GM21423 (cell line): ENCODE results near the gene DLL4.
A peak's percentile ranks its signal among the peaks of the same experiment; 100 is the strongest.

Source experiments
- ATAC-seq: cut with Tn5 transposase; IDR thresholded peaks from one replicate; pipeline ENCODE4 v1.9.1; 2021; ENCODE audit warnings: mild to moderate bottlenecking, moderate library complexity; ENCODE audit not compliant: unreplicated experiment

Gene DLL4

DNA sequence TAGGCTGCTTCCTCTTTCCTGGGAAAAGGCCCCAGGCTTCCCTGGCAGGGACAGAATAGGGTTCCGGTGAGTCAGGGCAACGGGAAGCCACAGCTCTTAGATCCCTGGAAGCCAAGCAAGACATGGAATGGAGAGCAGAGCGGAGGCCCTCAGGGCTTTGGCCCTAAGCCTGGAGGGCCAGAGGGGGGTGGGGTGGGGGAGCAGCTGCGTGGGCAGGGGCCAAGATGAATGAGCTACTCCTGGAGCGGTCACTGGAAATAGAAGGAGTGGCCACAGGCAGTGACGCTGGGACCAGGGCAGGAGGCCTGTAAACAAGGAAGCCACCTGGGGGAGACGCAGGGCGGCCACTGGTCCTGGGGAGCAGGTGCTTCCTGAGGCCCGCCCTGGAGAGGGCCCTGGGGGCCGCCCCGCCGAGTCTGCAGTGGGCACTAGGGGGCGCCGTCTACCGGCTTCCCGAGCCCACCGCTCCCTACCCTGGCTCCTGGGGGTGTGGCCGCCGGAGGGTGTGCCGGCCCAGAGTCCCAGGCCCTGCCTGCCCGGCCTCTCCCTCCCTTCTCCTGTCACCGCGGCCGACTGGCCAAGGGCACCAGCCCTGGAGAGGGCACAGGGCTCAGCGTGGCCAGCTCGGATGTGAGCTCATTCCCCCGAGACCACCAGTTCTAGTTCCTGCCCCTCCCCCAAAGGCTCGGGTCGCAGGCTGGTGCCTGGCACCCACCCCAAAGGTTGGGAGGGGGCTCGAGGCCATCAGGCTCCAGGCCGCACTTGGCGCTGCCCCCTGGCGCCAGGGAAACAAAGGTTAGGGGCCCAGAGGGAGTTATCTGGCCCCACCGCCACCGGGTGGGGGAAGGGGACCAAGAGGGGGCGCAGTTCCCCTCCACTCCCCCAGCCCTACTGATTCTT, 22.8 kb upstream of the DLL4 start:
- peak; percentile 54 for ATAC-seq

DNA sequence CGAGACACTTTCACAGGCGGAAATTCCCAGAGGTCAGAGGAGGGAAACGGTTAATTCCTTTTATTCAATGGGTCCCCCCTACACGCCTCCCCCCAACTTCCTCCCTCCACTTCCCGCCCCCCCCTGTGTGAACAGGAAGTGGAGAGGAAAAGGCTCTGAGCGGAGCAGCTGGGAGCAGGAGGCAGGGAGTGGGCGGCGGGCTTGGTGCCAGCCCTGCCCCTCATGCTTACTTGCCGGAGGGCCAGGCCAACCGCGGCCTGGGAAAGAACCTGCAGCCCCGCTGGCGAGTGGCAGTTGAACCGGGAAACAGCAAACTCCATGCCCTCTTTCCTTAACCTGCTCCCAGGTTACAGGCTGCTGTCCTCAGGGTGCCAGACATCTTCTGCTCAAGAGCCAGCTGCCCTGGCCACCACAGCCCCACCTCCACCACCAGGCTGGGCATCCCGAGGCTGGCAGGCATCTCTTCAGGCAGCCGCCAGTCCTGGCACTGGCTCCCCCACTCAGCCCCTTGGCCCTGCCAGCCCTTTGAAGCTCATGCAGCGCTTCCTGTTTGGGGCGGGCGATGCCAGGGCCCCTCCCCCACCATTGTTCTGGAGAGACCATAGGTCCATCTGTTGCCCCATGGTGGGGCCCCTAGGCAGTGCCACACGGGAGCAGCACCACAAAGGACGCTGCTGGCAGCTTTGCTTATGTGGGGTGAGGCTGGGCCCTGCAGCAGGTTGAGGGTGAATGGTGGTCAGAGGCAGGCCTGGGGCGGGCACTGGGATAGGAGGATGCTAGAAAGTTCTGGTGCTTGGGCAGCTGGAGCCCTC, 21.9 kb upstream of the DLL4 start:
- no peak for ATAC-seq

DNA sequence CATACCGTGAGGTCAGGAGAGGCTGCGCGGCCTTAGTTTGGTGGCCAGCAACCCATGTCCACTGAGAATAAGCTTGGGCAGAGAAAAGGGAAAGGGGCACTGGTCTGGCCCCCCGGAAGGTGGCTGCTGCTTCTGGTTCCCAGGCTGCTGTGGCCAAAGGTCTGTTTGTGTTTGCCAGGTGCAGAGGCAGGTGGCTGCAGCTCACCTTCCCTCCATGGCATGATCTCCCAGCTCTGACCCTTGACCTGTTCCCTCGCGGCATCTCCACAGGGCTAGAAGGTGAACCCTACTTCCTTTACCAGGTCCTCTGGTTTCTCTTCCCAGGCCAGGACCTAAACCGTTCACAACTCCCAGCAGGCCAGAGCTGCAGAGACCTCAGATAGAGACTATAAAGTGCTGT, 21.0 kb upstream of the DLL4 start:
- no peak for ATAC-seq

DNA sequence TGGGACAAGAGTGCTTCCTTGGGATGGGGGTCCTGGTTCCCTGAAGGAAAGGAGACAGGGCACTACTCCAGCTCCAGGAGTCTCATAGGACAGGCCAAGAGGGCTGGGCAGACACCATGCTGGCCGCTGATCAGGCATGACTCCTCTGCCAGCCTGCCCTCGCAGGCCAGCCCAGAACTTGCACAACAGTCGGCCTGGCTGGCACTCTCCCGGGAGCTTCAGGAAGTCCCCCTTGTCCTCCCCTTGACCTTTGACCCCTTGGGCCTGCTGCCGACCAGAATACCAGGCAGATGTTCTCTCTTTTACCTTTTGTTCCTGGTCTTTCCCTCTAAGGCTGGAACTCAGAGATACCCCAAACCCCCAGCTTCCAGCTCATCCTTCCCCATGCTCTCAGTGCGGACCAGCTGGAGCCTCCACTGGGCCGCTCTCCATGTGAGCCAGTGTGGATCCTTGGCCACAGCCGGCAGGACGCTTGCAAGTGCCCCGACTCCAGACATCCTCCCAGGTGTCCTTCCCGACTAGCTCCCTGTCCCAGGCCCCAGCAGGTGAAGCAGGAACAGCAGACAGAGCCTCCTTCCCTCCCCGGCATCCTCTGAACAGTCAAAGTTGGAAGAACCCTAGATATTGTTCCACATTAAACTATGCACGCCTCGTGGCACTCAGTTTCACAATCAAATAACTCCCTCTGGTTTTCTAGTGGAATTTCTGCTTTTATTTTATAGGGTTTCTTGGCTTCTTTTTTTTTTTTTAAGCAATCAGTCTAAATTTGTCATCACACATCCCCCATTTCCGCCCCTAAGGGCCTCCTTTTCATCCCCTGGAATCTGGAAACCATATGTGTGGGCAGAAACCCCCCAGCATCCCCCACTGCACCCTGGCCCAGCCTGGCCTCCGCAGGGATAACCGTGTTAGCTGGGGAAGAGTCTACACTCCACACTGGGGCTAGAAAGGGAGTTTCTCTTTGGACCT, 19.2 kb upstream of the DLL4 start:
- ATAC-seq = no peak

DNA sequence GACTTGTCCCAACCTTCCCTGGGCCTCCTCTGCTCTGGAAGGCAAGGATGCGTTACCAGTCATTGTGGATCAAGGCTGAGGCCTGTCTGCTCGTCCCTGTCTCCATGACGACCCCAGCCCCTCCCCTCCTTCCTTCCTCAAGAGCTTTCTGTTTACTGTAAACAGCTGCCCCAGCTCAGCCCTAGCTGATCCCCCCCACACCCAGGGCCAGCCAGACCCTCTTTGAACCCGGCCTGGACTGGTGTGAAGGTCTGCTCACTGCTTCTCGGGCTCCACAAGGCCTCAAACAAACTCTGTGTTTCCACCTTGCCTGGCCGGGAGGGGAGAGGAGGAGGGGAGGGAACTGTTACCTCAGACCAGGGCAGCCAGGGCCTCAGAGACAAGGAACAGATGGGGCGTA, 18.0 kb upstream of the DLL4 start:
- ATAC-seq = no peak

DNA sequence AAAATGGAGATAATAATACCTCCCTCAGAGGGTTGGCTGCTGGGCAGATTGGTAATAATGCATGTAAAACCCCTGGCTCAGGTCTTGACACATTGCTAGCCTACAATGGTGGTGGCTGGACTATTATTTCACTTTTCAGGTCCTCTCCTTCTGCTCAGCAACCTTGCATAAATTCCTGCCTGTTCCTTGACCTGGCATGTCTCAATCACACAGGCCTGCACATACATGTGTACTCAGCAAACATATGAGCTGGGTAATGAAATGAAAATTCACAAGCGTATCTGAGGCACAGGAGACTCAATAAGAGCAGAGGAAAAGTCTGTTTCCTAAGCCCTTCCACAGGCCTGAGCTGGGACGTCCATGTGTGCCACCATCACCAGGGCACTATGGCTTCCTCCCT, 17.4 kb upstream of the DLL4 start:
- ATAC-seq = no peak

DNA sequence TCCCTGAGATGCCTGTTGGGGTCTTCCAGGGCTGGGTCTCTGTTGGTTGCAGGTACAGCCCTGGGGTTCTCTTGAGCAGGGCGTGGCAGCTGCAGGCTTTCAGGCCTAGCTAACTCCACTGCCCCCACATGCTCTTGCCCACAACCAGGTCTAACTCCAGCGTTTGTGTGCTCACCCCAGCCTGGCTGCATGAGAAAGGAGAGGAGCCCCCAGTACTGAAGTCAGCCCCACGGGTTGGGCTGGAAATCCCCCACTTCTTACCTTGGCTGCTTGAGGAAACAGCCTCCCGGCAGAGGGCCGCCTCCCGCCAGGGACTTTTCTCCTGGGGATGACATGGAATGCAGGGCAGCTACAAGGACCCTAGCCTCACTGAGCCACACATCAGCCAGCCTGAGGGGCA, 16.7 kb upstream of the DLL4 start:
- ATAC-seq = no peak

DNA sequence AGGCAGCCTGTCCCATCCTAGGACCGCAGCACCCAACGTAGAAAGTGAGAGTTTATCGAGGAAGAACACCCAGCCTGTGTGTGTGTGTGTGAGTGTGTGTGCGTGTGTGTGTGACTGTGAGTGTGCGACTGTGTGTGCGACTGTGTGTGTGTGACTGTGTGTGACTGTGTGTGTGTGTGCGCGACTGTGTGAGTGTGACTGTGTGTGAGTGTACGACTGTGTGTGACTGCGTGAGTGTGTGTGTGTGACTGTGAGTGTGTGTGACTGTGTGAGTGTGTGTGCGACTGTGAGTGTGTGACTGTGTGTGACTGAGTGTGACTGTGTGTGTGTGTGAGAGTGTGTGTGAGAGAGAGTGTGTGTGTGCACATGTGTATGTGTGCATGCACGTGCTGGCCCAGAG, 15.1 kb upstream of the DLL4 start:
- ATAC-seq = no peak

DNA sequence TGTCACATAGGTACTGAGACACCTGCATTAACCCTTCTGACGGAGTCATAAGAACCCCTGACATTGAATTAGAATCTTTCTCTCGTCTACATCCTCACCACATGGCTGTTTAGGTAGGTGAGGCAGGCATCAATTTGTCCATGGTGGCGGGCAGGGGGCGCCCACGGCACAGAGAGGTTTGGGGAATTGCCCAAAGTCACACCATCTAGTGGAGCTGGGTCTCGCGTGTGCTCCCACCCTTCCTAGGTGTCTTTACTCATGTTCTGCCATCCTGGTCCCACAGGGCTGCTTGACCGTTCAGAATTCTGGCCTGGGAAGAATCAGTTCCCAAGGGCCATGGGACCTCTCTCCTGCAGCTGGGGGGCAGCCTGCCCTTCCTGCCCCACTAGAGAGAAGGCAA, 14.7 kb upstream of the DLL4 start:
- ATAC-seq = no peak

DNA sequence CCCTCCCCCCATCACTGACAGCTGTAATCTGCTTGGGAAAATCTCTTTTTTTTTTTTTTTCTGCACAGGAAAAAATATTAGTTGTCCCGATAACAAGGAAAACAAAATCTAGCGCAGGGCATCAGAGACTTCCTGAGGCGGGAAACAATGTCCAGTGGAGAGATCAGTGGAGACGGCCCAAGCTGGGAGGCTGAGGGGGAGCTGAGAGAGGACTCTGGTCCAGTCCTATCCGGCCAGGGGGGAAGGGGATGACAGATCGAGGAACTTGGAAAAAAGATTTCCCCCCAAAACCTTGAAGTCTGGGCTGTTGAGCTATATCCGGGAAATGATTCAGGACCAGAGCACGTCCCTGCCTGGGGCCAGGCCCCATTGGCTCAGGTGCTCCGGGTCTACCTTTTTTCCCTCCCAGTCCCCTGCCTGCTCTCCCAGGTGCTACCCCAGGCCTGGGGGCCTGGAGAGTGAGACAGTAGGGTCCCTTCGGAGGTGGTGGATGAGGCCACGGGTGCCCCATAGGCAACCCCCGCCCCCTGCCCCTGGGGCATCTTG, 14.0 kb upstream of the DLL4 start:
- no peak for ATAC-seq

DNA sequence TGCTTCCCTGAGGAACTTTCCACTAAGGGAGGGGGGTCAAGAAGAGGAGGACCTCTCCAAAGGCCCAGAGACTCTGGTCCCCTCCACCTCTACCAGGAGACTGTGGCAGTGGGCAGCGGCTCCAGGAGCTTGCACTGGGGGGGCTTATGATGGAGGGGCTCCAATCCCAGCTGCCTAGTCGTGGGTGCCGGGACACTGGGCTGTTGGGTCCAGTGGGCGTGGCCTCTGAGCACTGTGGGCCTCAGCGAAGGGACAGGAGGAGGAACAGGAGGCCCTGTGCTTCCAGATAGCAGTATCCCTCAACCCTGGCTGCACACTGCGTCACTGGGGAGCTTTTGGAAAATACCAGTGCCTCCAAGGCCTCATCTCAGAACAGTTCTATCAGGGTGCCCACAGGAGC, 13.5 kb upstream of the DLL4 start:
- ATAC-seq = no peak

DNA sequence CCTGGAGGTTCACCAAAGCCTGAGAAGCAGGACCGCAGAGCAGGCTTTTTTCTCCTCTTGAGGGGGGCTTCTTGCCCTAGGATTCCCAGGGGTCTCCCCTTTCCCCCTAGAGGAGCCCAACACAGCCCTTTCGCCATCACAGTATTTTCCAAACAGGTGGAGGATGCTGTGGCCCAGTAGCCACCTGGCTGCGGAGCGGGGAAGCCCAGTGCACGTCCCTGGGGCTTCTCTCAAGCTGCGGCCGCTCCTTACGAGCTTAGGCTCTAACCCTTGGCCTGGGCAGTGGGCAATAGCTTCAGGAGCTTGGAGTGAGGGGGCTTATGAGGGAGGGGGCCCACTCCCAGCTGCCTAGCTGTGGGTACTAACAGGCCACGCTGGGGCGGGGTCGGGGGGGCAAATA, 11.6 kb upstream of the DLL4 start:
- ATAC-seq = no peak

DNA sequence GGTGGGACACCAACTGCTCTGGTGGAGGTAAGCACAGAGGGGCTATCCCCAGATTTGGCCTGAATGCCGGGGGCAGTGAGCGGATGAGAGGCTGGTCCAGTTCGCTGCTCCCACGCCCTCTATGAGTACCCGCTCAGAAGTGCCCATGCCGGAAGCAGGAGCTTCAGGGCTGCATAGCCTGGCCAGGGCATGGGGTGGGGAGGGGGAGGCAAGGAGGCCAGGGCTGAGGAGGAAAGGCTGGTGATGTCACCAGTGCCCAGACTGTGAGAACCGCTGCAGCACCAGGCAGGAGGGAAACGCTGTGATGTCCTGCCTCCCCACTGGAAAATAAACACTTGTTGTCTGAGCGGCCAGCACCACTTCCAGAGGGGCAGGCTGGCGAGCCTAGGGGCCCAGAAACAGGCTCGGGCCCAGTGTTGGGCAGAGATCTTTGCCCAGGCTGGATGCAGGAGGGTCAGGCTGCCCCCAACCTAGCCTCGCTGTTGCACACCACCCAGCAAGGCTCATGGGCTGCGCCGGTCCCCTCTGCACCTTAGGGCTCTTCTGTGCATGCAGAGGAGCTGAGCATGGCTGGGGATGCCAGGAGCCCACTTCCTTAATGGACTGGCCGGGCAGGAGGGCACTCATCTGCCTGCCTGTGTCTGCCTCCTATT, 10.9 kb upstream of the DLL4 start:
- no peak for ATAC-seq

DNA sequence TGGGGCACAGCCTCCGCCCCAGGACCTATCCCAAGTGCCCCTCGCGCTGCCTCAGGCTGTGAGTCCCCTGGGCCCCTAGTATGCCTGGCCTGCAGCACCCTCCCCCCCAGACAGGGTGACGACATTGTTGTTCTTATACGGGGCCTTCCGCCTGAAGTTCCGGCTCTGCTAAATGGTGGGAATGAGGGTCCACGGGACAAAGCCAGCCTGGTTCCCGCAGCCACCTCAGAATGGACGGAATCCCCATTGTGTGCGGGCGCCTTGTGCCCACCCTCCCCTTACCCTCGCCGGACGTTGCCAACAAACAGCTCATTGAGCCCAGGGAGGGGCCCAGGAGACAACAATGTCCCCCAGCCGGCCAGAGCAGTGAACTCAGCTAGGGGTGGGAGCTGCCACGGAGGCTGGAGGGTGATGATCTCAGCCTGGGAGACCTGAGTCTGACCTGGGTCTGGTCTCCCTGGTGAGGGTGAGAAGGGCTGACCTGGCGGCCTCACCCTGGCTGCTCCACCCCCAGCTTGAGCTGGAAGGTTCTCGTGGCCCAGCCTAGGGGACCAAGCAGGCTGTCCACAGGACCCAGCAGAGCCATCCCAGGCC, 10.2 kb upstream of the DLL4 start:
- no peak for ATAC-seq

DNA sequence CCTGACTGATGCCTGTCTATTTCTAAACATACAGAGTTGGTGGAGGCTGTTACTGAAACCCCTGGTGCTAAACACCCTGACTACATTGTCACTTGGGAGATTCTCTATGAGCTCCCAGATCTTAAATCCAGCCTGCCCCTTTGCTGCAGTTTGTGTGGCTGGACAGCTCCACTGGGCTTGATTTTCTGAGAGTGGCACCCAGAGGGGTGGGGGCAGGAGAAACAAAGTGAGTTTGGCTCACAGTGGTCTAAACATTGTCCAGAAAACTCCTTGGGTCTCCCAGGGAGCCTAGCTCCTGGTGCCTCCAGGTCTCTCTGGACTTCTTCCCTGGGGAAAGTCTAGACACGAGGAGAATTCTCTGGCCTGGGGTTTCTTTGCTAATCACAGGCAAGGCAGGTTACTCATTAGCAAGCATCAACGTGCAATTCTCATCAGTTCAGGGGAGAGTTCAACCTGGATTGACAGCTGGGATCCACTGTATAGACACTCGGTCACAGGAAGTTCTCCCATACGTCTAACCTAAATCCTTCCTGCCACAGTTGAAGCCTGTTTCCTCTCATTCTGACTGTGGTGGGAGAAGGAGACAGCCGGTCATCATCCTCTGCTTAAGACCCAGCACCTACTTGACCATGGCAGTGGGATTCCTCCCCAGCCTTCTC, 7.1 kb upstream of the DLL4 start:
- ATAC-seq = no peak

DNA sequence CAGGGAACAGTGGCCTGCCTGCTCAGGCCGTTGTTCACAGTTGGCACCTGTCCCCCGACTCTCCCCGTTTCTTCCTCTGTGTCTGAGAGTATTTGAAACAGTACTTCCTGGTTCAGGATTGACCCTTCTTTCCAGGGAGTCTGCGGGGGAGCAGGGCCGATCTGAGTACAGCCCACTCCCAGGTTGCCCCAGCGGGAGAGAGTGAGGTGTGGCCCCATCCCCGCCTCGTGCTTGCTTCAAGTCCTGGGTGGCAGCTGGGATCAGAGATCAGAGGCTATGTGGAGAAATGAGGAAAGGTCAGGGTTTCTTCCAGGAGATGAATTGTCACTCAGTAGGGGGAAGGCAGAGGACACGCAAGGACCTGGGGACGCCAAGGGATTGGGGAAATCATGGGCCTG, 6.5 kb upstream of the DLL4 start:
- no peak for ATAC-seq

DNA sequence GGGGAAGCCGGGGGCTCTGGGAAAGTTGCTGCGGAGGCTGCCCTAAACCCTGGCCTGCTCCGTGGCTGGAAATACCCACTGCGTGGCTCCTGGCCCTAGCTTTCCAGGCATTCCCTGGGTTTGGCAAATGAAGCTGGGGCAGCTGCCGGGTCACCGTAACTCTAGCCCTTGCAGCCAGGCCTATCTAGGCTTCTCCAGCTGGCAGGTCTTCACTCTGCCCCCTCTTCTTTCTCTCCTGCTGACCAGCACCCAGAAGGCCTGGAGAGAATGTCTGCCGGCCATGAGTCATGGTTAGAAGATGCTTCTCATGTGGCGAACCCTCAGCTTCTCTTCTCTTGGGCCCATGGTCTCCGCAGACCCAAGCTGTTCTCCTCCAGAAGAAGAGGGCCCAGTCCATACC, 5.6 kb upstream of the DLL4 start:
- ATAC-seq = no peak

DNA sequence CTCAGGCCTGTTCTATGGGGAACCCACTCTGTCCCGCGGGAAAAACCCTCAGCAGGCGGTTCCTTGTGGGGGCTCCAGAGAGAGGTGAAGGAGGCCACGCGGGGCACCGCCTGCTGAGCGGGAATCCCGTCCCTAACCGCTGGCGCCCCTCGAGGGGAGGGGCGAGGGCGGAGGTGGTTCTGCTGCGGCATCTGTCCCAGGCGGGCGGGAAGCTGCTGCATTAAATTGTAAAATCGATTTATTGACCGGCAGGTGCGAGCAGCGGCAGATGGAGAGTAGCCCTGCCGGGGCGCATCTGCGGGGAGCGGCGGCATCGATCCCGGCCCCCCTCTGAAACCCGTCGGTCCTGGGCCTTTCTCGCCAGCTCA, 3.7 kb upstream of the DLL4 start:
- ATAC-seq = no peak

DNA sequence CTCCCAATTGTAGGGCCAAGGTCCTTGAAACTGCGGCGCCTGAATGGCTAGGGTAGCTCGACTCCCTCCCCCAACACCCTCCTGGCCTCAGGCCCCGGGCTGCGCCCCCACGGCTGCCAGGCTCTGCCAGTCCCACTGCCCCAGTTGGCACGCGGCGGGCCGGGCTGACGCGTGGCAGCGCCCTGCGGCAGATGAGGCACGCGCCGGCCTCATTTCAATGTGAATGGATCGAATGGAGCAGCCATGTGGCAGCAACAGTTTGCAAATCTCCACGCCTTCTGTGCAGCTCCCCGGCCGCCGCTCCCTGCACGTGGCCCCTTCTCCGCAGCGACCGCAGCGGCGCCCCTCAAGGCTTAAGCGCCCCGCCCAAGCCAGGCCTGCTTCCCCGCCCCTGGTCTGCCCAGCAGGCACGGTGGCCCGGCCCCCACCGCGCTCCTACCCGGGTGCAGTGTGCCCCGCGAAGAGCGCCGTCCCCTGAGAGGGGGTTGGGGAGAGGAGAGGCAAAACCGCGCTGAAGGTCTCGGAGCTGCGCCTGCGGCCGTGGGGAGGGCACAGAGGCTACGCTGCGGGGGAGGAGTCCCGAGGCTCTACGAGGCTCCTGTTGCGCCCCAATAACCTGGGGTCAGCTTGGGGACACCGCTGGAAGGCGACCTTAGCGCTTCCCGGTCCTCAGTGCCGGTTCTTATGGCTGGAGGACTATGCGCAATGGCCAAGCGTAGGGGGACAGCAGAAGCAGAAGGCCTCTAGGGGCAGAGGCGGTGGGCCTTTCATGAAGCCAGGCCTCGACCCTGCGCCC, 3.1 kb upstream of the DLL4 start:
- ATAC-seq = no peak
